HepG2 (cell line): ENCODE results near the gene ELFN1. TPM values are rescaled to one million over a fixed set of nuclear protein-coding genes. Genes with fewer than 3 reads are reported as not detected.

ENCODE experiments used
- ATAC-seq: fragments of 200-7000 bp; cut with Tn5 transposase; 3 replicates; pipeline ENCODE4 v1.9.1; 2020; ENCODE audit warnings: mild to moderate bottlenecking, moderate library complexity
- BruUV-seq: library from RNA; stranded (reverse); fragments of 400-500 nt; replicated peaks from 2 replicates; lab custom pipeline; 2021; lab: Mats Ljungman, UMichigan
- CTCF ChIA-PET: fragments of 300-600 bp; formaldehyde crosslinking; extraction: SDS; loops from one replicate; lab custom pipeline; 2021; ENCODE audit warnings: low total read pairs, inconsistent platforms, low intra/inter-chr PET ratio; lab: Yijun Ruan, JAX
- POLR2A ChIA-PET: fragments of 350-600 bp; sonication (Branson Sonifier 250); formaldehyde crosslinking; loops from one replicate; lab custom pipeline; 2020; ENCODE audit warnings: antibody characterized with exemption, inconsistent platforms; lab: Yijun Ruan, JAX
- DNase-seq: peaks from one replicate; pipeline ENCODE4 v3.0.0-alpha.2; 2015; ENCODE audit warnings: low spot score
- FAIRE-seq: peaks from 3 replicates; lab custom pipeline; 2011; peaks lifted over from hg19 to GRCh38; lab: Jason Lieb, UNC
- H2AFZ ChIP-seq: one replicate; pipeline ENCODE4 v1.6.1; 2011; ENCODE audit warnings: low read length, inconsistent platforms
- H3K27ac ChIP-seq: fragments of 300-600 bp; 3 replicates; pipeline ENCODE4 v1.8.0; 2011; ENCODE audit warnings: mixed run types, mild to moderate bottlenecking, mixed read lengths, low read length, inconsistent platforms; ENCODE audit not compliant: insufficient read depth; ENCODE audit errors: extremely low read length
- H3K27me3 ChIP-seq, 2 experiments: fragments of 200-600 bp in 1 of 2; 2 replicates in 1 of 2; 3 replicates in 1 of 2; pipeline versions ENCODE4 v1.6.0 to v1.8.0; 2011; ENCODE audit warnings: low read length in 2 of 2, mild to moderate bottlenecking in 2 of 2, moderate library complexity in 2 of 2, inconsistent platforms in 1 of 2; ENCODE audit not compliant: insufficient read depth in 2 of 2, control insufficient read depth in 1 of 2
- H3K36me3 ChIP-seq, 2 experiments: fragments of 200-600 bp in 1 of 2; replicated peaks in 1 of 2; 2 replicates in 1 of 2; 3 replicates in 1 of 2; pipeline versions ENCODE4 v1.5.1 to v1.8.0; 2011; ENCODE audit warnings: low read length in 2 of 2, inconsistent platforms in 1 of 2; ENCODE audit not compliant: insufficient read depth in 2 of 2, control insufficient read depth in 1 of 2
- H3K4me1 ChIP-seq: 2 replicates; pipeline ENCODE4 v1.5.1; 2012; ENCODE audit warnings: low read length, inconsistent platforms; ENCODE audit not compliant: insufficient read depth
- H3K4me2 ChIP-seq: 2 replicates; pipeline ENCODE4 v1.6.0; 2011; ENCODE audit warnings: low read depth, low read length, inconsistent platforms
- H3K4me3 ChIP-seq, 3 experiments: fragments of 200-600 bp in 1 of 3; sonication (generic), shearing (Covaris generic) in 1 of 3; replicated peaks in 1 of 3; 2 replicates each; pipeline ENCODE4 v1.5.1; 2011 to 2016; ENCODE audit warnings: low read length in 3 of 3, inconsistent platforms in 2 of 3, low read depth in 2 of 3, mild to moderate bottlenecking in 2 of 3, control low read depth in 1 of 3, mixed read lengths in 1 of 3; ENCODE audit not compliant: insufficient read depth in 1 of 3
- H3K79me2 ChIP-seq: one replicate; pipeline ENCODE4 v1.6.1; 2011; ENCODE audit warnings: low read length, inconsistent platforms; ENCODE audit not compliant: insufficient read depth
- H3K9ac ChIP-seq: 2 replicates; pipeline ENCODE4 v1.6.0; 2011; ENCODE audit warnings: mild to moderate bottlenecking, low read depth, low read length, inconsistent platforms; ENCODE audit not compliant: insufficient read depth
- H3K9me3 ChIP-seq: 2 replicates; pipeline ENCODE4 v1.5.1; 2012; ENCODE audit warnings: mild to moderate bottlenecking, low read length
- H4K20me1 ChIP-seq: 2 replicates; pipeline ENCODE4 v1.6.0; 2011; ENCODE audit warnings: inconsistent platforms, mild to moderate bottlenecking, low read length, moderate library complexity; ENCODE audit not compliant: insufficient read depth
- CHD4 ChIP-seq: fragments of 200-600 bp; sonication (generic); IDR thresholded peaks from 2 replicates; pipeline ENCODE4 v1.7.0; 2017; ENCODE audit warnings: mild to moderate bottlenecking, low read length, borderline replicate concordance
- FOXM1 ChIP-seq: sonication (generic); formaldehyde crosslinking; IDR thresholded peaks from 2 replicates; pipeline ENCODE4 v1.5.0; 2020; ENCODE audit warnings: missing genetic modification reagents
- PHF5A ChIP-seq: IDR thresholded peaks from one replicate; pipeline ENCODE4 v1.6.1; 2018; ENCODE audit warnings: low read depth, missing genetic modification reagents; ENCODE audit not compliant: unreplicated experiment
- SIN3A ChIP-seq: IDR thresholded peaks from 2 replicates; pipeline ENCODE4 v1.6.1; 2011; ENCODE audit warnings: low read depth, mild to moderate bottlenecking, control low read depth, low read length, borderline replicate concordance
- SNRNP70 ChIP-seq: fragments of 200-400 bp; formaldehyde crosslinking; IDR thresholded peaks from 2 replicates; pipeline ENCODE4 v1.6.1; 2017; ENCODE audit warnings: mild to moderate bottlenecking, low read depth, low read length, moderate library complexity
- STAG1 ChIP-seq: sonication (generic); formaldehyde crosslinking; IDR thresholded peaks from 2 replicates; pipeline ENCODE4 v1.4.0; 2020; ENCODE audit warnings: missing genetic modification reagents
- ZBTB25 ChIP-seq: IDR thresholded peaks from 2 replicates; pipeline ENCODE4 v1.6.1; 2018; ENCODE audit warnings: missing genetic modification reagents
- ZNF142 ChIP-seq: sonication (generic); formaldehyde crosslinking; IDR thresholded peaks from 2 replicates; pipeline ENCODE4 v1.4.0; 2020; ENCODE audit warnings: missing genetic modification reagents
- ZNF687 ChIP-seq: sonication (generic); formaldehyde crosslinking; IDR thresholded peaks from 2 replicates; pipeline ENCODE4 v1.5.1; 2020; ENCODE audit warnings: mild to moderate bottlenecking, missing genetic modification reagents, moderate library complexity
- ZSCAN22 ChIP-seq: sonication (generic); formaldehyde crosslinking; IDR thresholded peaks from 2 replicates; pipeline ENCODE4 v1.4.0; 2020; ENCODE audit warnings: mild to moderate bottlenecking, missing genetic modification reagents
- WGBS: methylation state at CpG from one replicate; pipeline ENCODE4 v1.1.6; 2017; ENCODE audit warnings: low lambda C conversion rate; 5-methylcytosine and 5-hydroxymethylcytosine counted together
- in situ Hi-C: cut with HindIII; loops from 2 replicates; pipeline ENCODE4 v1.10.0; 2017; ENCODE audit warnings: low pct_unique_long_range_greater_than_20kb; ENCODE audit not compliant: extremely low pct_ligation_motif_present
- intact Hi-C: fragments of 100-400 bp; cut with micrococcal nuclease; formaldehyde crosslinking; loops from one replicate; pipeline ENCODE4 v1.10.0; 2022; ENCODE audit not compliant: unreplicated experiment
- polyA plus RNA-seq, 8 experiments: library from polyadenylated mRNA; depleted of rRNA in 3 of 8; stranded (reverse) in 7 of 8; unstranded in 1 of 8; fragments of >200 nt; fragmentation: Illumina TruSeq in 4 of 8; extraction: Trizol in 4 of 8; gene quantifications; 2 replicates each; pipeline versions ENCODE4 v1.2.1 to v1.2.3, GENCODE V29; 2011 to 2016; ENCODE audit warnings: low read depth in 4 of 8, missing spikeins in 1 of 8, mixed read lengths in 1 of 8; ENCODE audit not compliant: insufficient read depth in 1 of 8
- total RNA-seq, 5 experiments: library from RNA; depleted of rRNA; stranded (reverse); fragments of >200 nt; fragmentation: Illumina TruSeq; extraction: Trizol; gene quantifications; 2 replicates each; pipeline ENCODE4 v1.2.3, GENCODE V29; 2016; ENCODE audit warnings: low read depth in 1 of 5

The ELFN1 gene
- total and polyA plus RNA-seq, 2 of the 13 experiments (the other 11 are each of a cell fraction or from before 2014, with no cell fraction given) = 0.13 to 0.18 TPM

GRCh38 chr7:1664711-1665548 is 5.1 kb upstream of the ELFN1 start:
- FAIRE-seq = no peak
- TF ChIP-seq ZNF142 (CRISPR knock-in tag) = no peak
- TF ChIP-seq STAG1 (CRISPR knock-in tag) = peak; percentile 86
- no peak for TF ChIP-seq SNRNP70
- TF ChIP-seq CHD4 = no peak
- TF ChIP-seq ZSCAN22 (CRISPR knock-in tag) = no peak
- no peak for TF ChIP-seq ZBTB25 (CRISPR knock-in tag)
- TF ChIP-seq FOXM1 (CRISPR knock-in tag) = no peak
- no peak for TF ChIP-seq PHF5A (CRISPR knock-in tag)
- TF ChIP-seq SIN3A = peak; percentile 20; the same call in 1 of the 2 replicates
- peak; percentile 53 for TF ChIP-seq ZNF687

More at GRCh38 chr7:1664711-1665548, 5.1 kb upstream of the ELFN1 start:
- Histone ChIP-seq H4K20me1 (no peaks in the 10 kb centered on the region), H2AFZ (no peak overlapping the region), H3K36me3 (no peaks in the 10 kb centered on the region), H3K27ac (no peak overlapping the region), H3K9me3 (no peaks in the 10 kb centered on the region), H3K27me3 (peaks cover 8 to 61% of the 10 kb centered on the region in 2 experiments), H3K9ac (peak overlapping the region; percentile 43; the same call in 1 of the 2 replicates), H3K4me1 (peaks cover 22% of the 10 kb centered on the region; the same call in 1 of the 2 replicates), H3K4me3 (peak overlapping the region; percentile 26 to 75 (median 38); a peak in 4 of 6 replicates), H3K79me2 (no peaks in the 10 kb centered on the region), H3K4me2 (peak overlapping the region; percentile 80)
- in situ Hi-C loops = loop anchor here (5.0 kb wide), 2 partner anchors 47 to 92 kb away; no protein-coding TSS in a partner anchor
- POLR2A ChIA-PET = interaction anchor here (1.0 kb wide), 1 partner anchor 15 kb away, joined by 4 read pairs; no protein-coding TSS in a partner anchor
- peak; percentile 16 for DNase-seq
- CTCF ChIA-PET = interaction anchor here (1.2 to 3.6 kb wide), 2 partner anchors 93 to 101 kb away, joined by 4 to 32 read pairs; no protein-coding TSS in a partner anchor
- intact Hi-C loops = loop anchor here (1.0 to 2.0 kb wide), 2 partner anchors 48 to 93 kb away; no protein-coding TSS in a partner anchor
- no TSS peak for BruUV-seq
- ATAC-seq = peak; percentile 28
- 1% methylated on average over 14 of the region's 95 CpGs for WGBS
